ENCODE results near the gene PLA2G6. TPM values are rescaled to one million over a fixed set of nuclear protein-coding genes. Genes with fewer than 3 reads are reported as not detected.

PLA2G6 gene
- total and polyA plus RNA-seq, 9 of the 15 experiments (the other 6 are each of a cell fraction or from before 2014, with no cell fraction given): 0.11 to 12.2 (median 9.7) TPM

DNA sequence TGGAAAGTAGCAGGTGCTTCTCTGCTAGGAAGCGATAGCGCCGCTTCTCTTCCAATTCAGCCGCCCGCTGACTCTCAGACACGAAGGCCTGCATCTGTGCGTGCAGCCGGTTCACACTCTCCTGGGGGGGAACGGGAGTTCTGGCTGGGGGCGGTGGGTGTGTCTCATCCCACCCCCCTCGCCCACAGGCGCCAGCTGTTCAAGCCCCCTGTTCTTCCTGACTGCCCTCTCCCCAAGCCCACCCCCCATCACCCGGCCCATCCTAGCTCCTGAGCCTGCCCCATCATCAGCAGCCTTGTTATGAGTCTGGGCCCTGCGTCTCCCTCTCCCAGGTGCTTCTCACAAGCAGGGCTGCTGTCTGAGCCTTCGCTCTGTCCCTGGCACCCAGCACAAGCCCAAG lies 84.6 kb downstream of the PLA2G6 start (continued):
- TF ChIP-seq MEF2D (tag; conservative IDR thresholded peaks at IDR 0.05; ENCODE audit: low read depth) (no peak), ZNF780A (CRISPR knock-in tag; IDR thresholded peaks at IDR 0.05) (no peak), RBM34 (IDR thresholded peaks at IDR 0.05; ENCODE audit: borderline replicate concordance, insufficient read depth, low read length) (no peak), BCLAF1 (IDR thresholded peaks at IDR 0.05; ENCODE audit: borderline replicate concordance in 1 of 2, control insufficient read depth in 1 of 2, low read depth in 2 of 2, low read length in 1 of 2) (no peak), ZNF507 (tag; conservative IDR thresholded peaks at IDR 0.05) (no peak), ELK3 (CRISPR knock-in tag; IDR thresholded peaks at IDR 0.05) (no peak), POLR2H (tag; IDR thresholded peaks at IDR 0.05; ENCODE audit: low read depth) (no peak), ZFP1 (CRISPR knock-in tag; IDR thresholded peaks at IDR 0.05) (no peak)
- TF ChIP-seq, protein P1, sequence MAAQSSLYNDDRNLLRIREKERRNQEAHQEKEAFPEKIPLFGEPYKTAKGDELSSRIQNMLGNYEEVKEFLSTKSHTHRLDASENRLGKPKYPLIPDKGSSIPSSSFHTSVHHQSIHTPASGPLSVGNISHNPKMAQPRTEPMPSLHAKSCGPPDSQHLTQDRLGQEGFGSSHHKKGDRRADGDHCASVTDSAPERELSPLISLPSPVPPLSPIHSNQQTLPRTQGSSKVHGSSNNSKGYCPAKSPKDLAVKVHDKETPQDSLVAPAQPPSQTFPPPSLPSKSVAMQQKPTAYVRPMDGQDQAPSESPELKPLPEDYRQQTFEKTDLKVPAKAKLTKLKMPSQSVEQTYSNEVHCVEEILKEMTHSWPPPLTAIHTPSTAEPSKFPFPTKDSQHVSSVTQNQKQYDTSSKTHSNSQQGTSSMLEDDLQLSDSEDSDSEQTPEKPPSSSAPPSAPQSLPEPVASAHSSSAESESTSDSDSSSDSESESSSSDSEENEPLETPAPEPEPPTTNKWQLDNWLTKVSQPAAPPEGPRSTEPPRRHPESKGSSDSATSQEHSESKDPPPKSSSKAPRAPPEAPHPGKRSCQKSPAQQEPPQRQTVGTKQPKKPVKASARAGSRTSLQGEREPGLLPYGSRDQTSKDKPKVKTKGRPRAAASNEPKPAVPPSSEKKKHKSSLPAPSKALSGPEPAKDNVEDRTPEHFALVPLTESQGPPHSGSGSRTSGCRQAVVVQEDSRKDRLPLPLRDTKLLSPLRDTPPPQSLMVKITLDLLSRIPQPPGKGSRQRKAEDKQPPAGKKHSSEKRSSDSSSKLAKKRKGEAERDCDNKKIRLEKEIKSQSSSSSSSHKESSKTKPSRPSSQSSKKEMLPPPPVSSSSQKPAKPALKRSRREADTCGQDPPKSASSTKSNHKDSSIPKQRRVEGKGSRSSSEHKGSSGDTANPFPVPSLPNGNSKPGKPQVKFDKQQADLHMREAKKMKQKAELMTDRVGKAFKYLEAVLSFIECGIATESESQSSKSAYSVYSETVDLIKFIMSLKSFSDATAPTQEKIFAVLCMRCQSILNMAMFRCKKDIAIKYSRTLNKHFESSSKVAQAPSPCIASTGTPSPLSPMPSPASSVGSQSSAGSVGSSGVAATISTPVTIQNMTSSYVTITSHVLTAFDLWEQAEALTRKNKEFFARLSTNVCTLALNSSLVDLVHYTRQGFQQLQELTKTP (IDR thresholded peaks at IDR 0.05; ENCODE audit: low read depth in 1 of 2, partially characterized antibody in 2 of 2): no peak
- TF ChIP-seq, protein P2, sequence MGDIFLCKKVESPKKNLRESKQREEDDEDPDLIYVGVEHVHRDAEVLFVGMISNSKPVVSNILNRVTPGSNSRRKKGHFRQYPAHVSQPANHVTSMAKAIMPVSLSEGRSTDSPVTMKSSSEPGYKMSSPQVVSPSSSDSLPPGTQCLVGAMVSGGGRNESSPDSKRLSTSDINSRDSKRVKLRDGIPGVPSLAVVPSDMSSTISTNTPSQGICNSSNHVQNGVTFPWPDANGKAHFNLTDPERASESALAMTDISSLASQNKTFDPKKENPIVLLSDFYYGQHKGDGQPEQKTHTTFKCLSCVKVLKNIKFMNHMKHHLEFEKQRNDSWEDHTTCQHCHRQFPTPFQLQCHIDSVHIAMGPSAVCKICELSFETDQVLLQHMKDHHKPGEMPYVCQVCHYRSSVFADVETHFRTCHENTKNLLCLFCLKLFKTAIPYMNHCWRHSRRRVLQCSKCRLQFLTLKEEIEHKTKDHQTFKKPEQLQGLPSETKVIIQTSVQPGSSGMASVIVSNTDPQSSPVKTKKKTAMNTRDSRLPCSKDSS (IDR thresholded peaks at IDR 0.05; ENCODE audit: low read depth, partially characterized antibody): no peak

Data from K562 (cell line).